HepG2 (cell line): Measurements from ENCODE around the gene ADAT3. TPM values are rescaled to one million over a fixed set of nuclear protein-coding genes. Genes with fewer than 3 reads are reported as not detected.

Experiments used
- ARNTL ChIP-seq: sonication (generic); formaldehyde crosslinking; IDR thresholded peaks from 2 replicates; pipeline ENCODE4 v1.4.0; 2020; ENCODE audit warnings: mild to moderate bottlenecking, missing genetic modification reagents
- CEBPG ChIP-seq: IDR thresholded peaks from 2 replicates; pipeline ENCODE4 v1.6.1; 2016
- KDM2A ChIP-seq: sonication (generic); formaldehyde crosslinking; IDR thresholded peaks from 2 replicates; pipeline ENCODE4 v1.4.0; 2020; ENCODE audit warnings: low read depth, missing genetic modification reagents, borderline replicate concordance
- KLF12 ChIP-seq: sonication (generic); formaldehyde crosslinking; IDR thresholded peaks from 2 replicates; pipeline ENCODE4 v1.4.0; 2020; ENCODE audit warnings: missing genetic modification reagents, borderline replicate concordance
- MYNN ChIP-seq: sonication (generic); formaldehyde crosslinking; IDR thresholded peaks from 2 replicates; pipeline ENCODE4 v1.4.0; 2020; ENCODE audit warnings: mild to moderate bottlenecking, low read depth, missing genetic modification reagents
- NFKBIZ ChIP-seq: IDR thresholded peaks from 2 replicates; pipeline ENCODE4 v1.6.1; 2018; ENCODE audit warnings: missing genetic modification reagents, missing compliant biosample characterization
- SALL2 ChIP-seq: sonication (generic); formaldehyde crosslinking; IDR thresholded peaks from 2 replicates; pipeline ENCODE4 v1.8.1; 2023; ENCODE audit warnings: mild to moderate bottlenecking, missing genetic modification reagents, inconsistent platforms
- SMAD1 ChIP-seq: sonication (generic); formaldehyde crosslinking; IDR thresholded peaks from 2 replicates; pipeline ENCODE4 v1.4.0; 2020; ENCODE audit warnings: missing genetic modification reagents, low read depth, mild to moderate bottlenecking, borderline replicate concordance
- ZFP36 ChIP-seq: fragments of 150-350 bp; IDR thresholded peaks from 2 replicates; pipeline ENCODE4 v1.6.1; 2018; ENCODE audit warnings: borderline replicate concordance, low read length, low read depth; ENCODE audit not compliant: partially characterized antibody
- ZNF121 ChIP-seq: sonication (generic); formaldehyde crosslinking; IDR thresholded peaks from 2 replicates; pipeline ENCODE4 v1.5.0; 2020; ENCODE audit warnings: mild to moderate bottlenecking, missing genetic modification reagents
- ZNF225 ChIP-seq: sonication (generic); formaldehyde crosslinking; IDR thresholded peaks from 2 replicates; pipeline ENCODE4 v1.4.0; 2020; ENCODE audit warnings: mild to moderate bottlenecking, missing genetic modification reagents
- ZNF776 ChIP-seq: sonication (generic); formaldehyde crosslinking; IDR thresholded peaks from 2 replicates; pipeline ENCODE4 v1.4.0; 2020; ENCODE audit warnings: mild to moderate bottlenecking, missing genetic modification reagents
- ZNF883 ChIP-seq: sonication (generic); formaldehyde crosslinking; IDR thresholded peaks from 2 replicates; pipeline ENCODE4 v1.5.1; 2020; ENCODE audit warnings: mild to moderate bottlenecking, missing genetic modification reagents; ENCODE audit errors: not compliant biosample characterization
- ZSCAN30 ChIP-seq: sonication (generic); formaldehyde crosslinking; IDR thresholded peaks from 2 replicates; pipeline ENCODE4 v1.5.0; 2020; ENCODE audit warnings: mild to moderate bottlenecking, missing genetic modification reagents
- ZSCAN9 ChIP-seq: IDR thresholded peaks from 2 replicates; pipeline ENCODE4 v1.6.1; 2016; ENCODE audit warnings: borderline replicate concordance
- polyA plus RNA-seq, 8 experiments: library from polyadenylated mRNA; depleted of rRNA in 3 of 8; stranded (reverse) in 7 of 8; unstranded in 1 of 8; fragments of >200 nt; fragmentation: Illumina TruSeq in 4 of 8; extraction: Trizol in 4 of 8; gene quantifications; 2 replicates each; pipeline versions ENCODE4 v1.2.1 to v1.2.3, GENCODE V29; 2011 to 2016; ENCODE audit warnings: low read depth in 4 of 8, missing spikeins in 1 of 8, mixed read lengths in 1 of 8; ENCODE audit not compliant: insufficient read depth in 1 of 8
- total RNA-seq, 5 experiments: library from RNA; depleted of rRNA; stranded (reverse); fragments of >200 nt; fragmentation: Illumina TruSeq; extraction: Trizol; gene quantifications; 2 replicates each; pipeline ENCODE4 v1.2.3, GENCODE V29; 2016; ENCODE audit warnings: low read depth in 1 of 5
- TF ChIP-seq, protein P1 (sequence below): sonication (generic); formaldehyde crosslinking; IDR thresholded peaks from 2 replicates; pipeline ENCODE4 v1.4.0; 2020; ENCODE audit warnings: low read depth, missing genetic modification reagents
- TF ChIP-seq, protein P2 (sequence below): sonication (generic); formaldehyde crosslinking; IDR thresholded peaks from 2 replicates; pipeline ENCODE4 v1.4.0; 2020; ENCODE audit warnings: missing genetic modification reagents, mild to moderate bottlenecking, borderline replicate concordance
- TF ChIP-seq, protein P3 (sequence below): sonication (generic); formaldehyde crosslinking; IDR thresholded peaks from 2 replicates; pipeline ENCODE4 v1.5.1; 2020; ENCODE audit warnings: missing genetic modification reagents, mild to moderate bottlenecking, borderline replicate concordance
- TF ChIP-seq, protein P4 (sequence below): sonication (generic); formaldehyde crosslinking; IDR thresholded peaks from 2 replicates; pipeline ENCODE4 v1.8.0; 2023; ENCODE audit warnings: mild to moderate bottlenecking, missing genetic modification reagents
- TF ChIP-seq, protein P5 (sequence below): sonication (generic); formaldehyde crosslinking; IDR thresholded peaks from 2 replicates; pipeline ENCODE4 v1.5.1; 2020; ENCODE audit warnings: missing genetic modification reagents, mild to moderate bottlenecking, borderline replicate concordance

Gene ADAT3
- total and polyA plus RNA-seq, 2 of the 13 experiments (the other 11 are each of a cell fraction or from before 2014, with no cell fraction given) = 0.95 to 3.5 TPM

DNA sequence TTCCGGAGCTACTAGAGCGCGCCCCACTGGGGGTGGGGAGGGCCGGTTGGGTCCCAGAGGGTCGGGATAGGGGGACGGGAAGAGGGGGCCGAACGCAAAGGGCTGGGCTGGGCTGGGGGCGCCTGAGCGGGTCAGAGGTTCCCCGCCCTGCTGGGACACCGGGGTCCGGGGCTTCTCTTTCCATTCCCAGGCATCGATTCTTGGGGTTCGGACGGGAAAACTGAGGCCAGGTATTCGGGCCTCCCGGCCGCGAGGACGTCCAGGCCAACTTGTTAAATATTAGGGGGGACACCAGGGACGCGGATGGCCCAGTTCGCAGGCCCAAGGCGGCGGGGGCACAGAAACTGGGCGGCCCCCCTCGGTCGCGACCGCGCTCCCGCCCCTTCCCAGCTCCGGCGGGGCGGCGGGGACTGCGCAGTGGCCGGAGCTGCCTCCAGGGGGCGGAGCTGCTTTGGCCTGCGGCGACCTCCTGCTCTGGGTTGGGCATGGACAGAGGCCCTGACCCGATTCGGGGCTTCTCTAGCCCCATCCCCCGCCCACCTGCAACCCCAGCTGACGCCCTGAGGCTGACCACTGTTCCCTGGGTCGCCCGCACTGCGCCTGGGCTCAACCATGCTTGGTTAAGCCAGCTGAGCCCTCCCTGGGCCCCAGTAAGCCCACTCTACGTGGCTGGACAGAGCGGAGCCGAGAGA is 40.6 kb upstream of the ADAT3 start (continued):
- TF ChIP-seq ARNTL (CRISPR knock-in tag) (peak; percentile 87), KDM2A (CRISPR knock-in tag) (peak; percentile 71; the same call in 1 of the 2 replicates), ZNF883 (no peak), ZNF776 (CRISPR knock-in tag) (no peak), ZNF225 (CRISPR knock-in tag) (no peak), ZNF121 (peak; percentile 33; the same call in 1 of the 2 replicates), CEBPG (CRISPR knock-in tag) (no peak; the same call in 1 of the 2 replicates), SMAD1 (CRISPR knock-in tag) (no peak), ZSCAN9 (0 out of 2 replicates have a peak, but pooled peaks have one; percentile 45), MYNN (CRISPR knock-in tag) (no peak), SALL2 (CRISPR knock-in tag) (no peak), ZFP36 (no peak), KLF12 (CRISPR knock-in tag) (no peak), NFKBIZ (CRISPR knock-in tag) (0 out of 2 replicates have a peak, but pooled peaks have one; percentile 43), ZSCAN30 (CRISPR knock-in tag) (no peak)
- TF ChIP-seq, protein P1, sequence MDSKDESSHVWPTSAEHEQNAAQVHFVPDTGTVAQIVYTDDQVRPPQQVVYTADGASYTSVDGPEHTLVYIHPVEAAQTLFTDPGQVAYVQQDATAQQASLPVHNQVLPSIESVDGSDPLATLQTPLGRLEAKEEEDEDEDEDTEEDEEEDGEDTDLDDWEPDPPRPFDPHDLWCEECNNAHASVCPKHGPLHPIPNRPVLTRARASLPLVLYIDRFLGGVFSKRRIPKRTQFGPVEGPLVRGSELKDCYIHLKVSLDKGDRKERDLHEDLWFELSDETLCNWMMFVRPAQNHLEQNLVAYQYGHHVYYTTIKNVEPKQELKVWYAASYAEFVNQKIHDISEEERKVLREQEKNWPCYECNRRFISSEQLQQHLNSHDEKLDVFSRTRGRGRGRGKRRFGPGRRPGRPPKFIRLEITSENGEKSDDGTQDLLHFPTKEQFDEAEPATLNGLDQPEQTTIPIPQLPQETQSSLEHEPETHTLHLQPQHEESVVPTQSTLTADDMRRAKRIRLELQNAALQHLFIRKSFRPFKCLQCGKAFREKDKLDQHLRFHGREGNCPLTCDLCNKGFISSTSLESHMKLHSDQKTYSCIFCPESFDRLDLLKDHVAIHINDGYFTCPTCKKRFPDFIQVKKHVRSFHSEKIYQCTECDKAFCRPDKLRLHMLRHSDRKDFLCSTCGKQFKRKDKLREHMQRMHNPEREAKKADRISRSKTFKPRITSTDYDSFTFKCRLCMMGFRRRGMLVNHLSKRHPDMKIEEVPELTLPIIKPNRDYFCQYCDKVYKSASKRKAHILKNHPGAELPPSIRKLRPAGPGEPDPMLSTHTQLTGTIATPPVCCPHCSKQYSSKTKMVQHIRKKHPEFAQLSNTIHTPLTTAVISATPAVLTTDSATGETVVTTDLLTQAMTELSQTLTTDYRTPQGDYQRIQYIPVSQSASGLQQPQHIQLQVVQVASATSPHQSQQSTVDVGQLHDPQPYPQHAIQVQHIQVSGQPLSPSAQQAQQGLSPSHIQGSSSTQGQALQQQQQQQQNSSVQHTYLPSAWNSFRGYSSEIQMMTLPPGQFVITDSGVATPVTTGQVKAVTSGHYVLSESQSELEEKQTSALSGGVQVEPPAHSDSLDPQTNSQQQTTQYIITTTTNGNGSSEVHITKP (CRISPR knock-in tag) = no peak
- TF ChIP-seq, protein P2, sequence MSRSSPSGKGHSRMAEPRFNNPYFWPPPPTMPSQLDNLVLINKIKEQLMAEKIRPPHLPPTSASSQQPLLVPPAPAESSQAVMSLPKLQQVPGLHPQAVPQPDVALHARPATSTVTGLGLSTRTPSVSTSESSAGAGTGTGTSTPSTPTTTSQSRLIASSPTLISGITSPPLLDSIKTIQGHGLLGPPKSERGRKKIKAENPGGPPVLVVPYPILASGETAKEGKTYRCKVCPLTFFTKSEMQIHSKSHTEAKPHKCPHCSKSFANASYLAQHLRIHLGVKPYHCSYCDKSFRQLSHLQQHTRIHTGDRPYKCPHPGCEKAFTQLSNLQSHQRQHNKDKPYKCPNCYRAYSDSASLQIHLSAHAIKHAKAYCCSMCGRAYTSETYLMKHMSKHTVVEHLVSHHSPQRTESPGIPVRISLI (CRISPR knock-in tag) = no peak
- TF ChIP-seq, protein P3, sequence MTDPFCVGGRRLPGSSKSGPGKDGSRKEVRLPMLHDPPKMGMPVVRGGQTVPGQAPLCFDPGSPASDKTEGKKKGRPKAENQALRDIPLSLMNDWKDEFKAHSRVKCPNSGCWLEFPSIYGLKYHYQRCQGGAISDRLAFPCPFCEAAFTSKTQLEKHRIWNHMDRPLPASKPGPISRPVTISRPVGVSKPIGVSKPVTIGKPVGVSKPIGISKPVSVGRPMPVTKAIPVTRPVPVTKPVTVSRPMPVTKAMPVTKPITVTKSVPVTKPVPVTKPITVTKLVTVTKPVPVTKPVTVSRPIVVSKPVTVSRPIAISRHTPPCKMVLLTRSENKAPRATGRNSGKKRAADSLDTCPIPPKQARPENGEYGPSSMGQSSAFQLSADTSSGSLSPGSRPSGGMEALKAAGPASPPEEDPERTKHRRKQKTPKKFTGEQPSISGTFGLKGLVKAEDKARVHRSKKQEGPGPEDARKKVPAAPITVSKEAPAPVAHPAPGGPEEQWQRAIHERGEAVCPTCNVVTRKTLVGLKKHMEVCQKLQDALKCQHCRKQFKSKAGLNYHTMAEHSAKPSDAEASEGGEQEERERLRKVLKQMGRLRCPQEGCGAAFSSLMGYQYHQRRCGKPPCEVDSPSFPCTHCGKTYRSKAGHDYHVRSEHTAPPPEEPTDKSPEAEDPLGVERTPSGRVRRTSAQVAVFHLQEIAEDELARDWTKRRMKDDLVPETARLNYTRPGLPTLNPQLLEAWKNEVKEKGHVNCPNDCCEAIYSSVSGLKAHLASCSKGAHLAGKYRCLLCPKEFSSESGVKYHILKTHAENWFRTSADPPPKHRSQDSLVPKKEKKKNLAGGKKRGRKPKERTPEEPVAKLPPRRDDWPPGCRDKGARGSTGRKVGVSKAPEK (CRISPR knock-in tag) = no peak
- TF ChIP-seq, protein P4, sequence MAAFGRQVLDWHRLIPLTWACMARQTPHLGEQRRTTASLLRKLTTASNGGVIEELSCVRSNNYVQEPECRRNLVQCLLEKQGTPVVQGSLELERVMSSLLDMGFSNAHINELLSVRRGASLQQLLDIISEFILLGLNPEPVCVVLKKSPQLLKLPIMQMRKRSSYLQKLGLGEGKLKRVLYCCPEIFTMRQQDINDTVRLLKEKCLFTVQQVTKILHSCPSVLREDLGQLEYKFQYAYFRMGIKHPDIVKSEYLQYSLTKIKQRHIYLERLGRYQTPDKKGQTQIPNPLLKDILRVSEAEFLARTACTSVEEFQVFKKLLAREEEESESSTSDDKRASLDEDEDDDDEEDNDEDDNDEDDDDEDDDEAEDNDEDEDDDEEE = no peak
- TF ChIP-seq, protein P5, sequence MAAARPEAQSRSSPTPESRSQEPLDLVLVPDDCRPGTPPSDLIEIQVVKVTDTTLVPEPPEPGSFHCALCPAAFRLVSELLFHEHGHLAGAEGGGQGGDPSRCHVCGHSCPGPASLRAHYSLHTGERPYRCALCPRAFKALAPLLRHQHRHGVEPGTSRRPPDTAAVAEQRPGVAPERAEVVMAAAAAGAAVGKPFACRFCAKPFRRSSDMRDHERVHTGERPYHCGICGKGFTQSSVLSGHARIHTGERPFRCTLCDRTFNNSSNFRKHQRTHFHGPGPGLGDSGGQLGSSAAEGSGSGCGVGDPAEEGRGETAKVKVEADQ (CRISPR knock-in tag) = no peak
